Dedifferentiated amniotic fluid mesenchymal stem cell (primary cell): ENCODE measurements around the gene CARS2.
"Not testable (repeated sequence)": the region's sequence is repeated elsewhere in the genome, so short reads cannot be mapped to it uniquely, and the experiment has no call there.

Experiments
- DNase-seq: peaks from one replicate; pipeline ENCODE4 v3.0.0-alpha.2; 2016; ENCODE audit errors: extremely low spot score

The CARS2 gene

DNA sequence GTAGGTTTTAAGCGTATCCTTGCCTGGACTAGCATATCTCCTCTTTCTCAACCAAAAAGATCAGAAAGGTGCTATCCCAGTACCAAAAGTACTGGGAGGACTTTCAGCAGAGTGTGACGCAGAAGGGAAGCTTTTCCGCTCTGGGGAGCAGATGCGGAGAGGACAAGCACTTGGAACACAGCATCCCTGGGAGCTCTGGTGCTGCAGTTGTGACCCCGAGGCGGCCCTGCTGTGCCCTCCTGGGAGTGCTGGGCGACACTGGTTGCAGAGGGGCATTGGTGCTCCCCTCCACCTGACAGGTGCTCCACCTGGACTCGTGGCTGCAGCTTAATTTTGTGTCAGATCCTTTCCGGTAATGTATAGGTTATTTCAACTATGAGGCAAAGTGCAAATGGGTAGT is 87.1 kb downstream of the CARS2 start:
- DNase-seq: no peak

DNA sequence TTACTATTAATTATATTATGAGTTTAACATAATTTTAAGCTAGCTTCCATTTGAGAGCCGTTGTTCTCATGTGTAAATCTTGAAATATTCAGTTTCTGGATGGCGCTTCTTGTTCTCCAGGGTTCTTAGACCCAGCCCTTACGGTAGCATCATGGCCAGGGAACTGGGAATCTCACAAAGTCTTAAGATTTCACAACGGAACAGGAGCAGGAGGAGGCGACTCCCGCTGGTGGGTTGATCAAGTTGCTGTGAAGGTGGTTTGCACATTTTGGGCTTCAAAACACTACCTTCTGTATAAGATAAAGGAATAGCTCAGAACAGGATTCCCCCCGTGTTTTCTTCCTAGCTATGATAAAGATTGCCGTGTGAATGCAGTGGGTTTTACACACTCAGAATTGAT is 87.7 kb downstream of the CARS2 start:
- no peak for DNase-seq

DNA sequence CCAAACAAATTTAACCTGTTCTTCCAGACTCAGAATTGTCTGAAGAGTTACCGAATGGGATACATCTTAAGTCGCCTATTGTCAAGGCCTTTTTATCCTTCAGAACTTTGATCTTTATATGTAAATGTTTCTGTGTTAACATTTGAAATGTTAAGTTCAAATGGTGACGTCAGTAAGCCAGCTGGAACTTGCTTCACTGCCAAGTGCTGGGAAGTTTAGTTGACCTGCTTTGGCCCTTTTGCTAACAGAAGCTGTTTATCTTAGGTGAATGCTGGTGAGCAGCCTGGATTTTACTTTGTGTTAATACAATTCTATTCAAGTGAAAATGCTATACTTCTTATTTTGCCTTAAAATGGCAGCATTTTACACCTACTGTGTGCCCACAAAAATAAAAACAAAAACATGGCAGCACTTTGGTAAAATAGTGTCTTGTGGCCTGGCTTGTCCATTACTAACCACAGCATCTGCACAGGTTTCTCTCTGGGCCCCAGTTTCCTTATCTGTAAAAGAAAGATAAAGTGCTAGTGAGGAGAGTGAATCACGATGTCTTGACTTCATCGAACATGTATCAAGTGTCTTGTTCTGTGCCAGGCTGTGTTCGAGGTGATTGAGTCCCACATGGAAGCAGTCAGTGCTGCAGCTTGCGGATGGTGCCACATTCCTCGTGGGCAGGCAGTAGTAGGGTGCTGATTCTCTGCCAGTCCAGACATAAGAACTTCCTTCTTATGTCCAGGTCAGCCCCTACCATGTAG is 88.4 kb downstream of the CARS2 start:
- DNase-seq: peak; percentile 24

DNA sequence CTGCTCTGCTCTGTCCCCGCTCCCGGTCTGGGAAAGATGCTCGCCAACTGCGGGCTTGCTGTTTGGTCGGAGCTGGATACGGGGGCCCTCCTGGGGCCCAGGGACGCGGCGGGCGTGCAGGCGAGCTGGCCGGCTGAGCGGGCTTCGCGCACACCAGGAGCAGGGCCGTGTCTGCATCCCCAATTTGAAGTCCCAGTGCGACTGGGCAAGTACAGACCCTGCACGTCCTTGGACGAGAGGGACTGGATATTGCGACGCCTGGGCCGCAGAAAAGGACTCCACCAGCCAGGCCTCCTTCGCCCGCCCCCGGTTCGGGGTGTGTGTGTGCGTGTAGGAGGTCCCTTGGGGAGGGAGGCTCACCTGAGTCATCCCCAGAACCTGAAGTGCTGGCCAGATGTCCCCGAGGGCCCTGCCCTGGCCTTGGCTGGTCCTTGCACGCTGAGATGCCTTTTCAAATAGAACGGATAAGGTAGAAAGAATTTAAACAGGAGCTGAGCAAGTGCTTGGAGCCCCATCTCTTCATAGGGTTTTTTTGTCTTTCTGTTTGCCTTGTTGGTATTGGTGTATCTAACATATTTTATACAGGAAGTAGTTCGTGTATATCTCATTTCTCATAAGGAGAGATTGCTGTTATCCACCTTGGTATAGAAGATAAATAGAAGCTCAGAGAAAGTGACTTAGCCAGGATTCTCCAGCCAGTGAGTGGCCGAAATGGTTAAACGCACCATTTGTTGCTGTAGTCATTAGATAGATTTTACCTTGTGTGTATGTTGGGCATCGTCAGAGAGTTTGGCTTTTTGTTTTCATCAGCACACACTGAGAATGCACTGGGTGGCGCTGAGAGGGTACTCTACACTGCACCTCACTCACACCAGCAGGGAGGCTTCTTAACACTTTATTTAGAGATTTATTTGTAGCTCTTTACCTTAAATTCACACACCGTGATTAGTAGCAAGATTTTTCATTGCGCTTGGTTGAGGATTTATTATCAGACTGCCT is 89.5 kb downstream of the CARS2 start:
- DNase-seq: peak; percentile 17

DNA sequence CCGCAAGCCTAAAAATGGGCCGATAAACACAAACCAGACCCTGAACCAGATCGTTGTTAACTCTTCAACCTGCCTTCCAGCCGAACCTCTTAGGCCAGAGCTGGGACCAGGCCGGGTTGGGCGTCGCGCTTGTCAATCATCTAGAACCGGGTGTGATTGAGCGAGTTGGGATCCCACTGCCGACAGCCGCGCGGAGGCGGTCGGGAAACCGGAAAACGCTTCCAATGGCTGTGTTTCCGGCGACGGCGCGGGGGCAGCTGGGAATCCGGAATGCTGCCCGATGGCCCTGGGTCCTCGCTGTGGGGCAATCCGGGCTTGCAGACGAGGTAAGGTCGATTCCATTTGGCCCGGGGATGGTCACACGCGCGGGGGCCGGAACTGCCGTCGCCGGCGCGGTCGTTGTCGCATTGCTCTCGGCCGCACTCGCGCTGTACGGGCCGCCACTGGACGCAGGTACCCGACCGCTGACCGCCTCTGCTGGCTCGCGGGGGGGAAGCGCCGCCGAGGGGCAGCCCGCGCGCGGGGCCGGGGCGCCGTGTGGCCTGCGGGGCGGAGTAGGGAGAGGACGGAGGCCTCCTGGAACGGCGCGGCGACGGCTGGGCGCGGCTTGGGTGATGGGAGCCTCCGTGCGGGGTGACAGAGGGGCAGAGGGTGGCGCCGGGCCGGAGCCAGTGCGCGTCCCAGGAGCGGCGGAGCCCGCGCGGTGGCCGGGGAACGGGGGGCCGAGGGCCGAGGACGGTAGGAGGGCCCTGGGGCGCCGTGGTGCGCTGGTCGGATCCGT is 90.4 kb downstream of the CARS2 start, which contains the start of gene NAXD:
NAXD (plus strand) TSS at position 224 of the 781 bp plus-strand sequence; CDS start at position 281, 57 bp downstream.
- peak; percentile 95 for DNase-seq

DNA sequence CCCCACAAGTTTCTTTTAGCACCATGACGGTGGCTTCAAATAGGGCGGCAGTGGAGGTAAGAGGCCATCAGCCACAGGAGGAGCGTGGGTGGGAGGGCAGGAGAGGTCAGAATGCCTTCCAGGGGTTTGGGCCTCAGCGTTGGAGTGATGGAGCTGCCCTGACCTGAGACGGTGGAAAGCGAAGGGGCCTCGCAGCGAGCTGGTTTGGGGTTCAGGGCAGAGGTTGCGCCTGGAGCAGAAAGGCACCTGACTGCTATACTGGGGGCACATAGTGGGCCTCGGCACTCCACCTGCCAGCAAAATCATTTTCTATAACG is 91.0 kb downstream of the CARS2 start:
- DNase-seq: no peak

DNA sequence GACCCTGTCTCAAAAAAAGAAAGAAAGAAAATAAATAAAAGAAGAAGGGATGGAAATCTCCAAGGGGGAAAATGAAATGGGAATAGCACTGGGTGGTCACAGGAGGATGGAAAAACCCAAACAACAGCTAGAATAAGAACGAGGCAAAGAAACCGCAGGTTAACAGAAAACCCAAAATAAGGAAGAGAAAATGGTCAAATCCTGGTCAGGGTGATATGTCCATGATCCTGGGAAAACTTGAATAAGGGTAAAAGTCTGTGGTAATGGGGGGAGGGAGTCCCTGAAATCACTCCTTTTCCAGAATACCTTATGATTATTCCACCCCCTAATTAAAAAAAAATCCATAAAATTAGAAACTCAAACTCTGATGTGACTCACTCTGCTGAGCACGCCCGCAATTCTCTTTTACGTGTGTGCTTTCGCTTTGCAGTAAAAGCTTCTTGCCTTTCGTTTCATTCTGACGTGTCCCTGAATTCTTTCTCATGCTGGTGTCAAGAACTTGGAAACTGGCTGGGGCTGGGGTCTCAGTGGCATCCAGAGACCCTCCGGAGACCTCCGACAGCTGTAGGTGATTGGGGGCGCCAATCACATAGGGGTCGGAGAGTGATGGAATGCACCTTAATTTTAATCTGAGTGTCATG is 94.8 kb downstream of the CARS2 start:
- DNase-seq: no peak

DNA sequence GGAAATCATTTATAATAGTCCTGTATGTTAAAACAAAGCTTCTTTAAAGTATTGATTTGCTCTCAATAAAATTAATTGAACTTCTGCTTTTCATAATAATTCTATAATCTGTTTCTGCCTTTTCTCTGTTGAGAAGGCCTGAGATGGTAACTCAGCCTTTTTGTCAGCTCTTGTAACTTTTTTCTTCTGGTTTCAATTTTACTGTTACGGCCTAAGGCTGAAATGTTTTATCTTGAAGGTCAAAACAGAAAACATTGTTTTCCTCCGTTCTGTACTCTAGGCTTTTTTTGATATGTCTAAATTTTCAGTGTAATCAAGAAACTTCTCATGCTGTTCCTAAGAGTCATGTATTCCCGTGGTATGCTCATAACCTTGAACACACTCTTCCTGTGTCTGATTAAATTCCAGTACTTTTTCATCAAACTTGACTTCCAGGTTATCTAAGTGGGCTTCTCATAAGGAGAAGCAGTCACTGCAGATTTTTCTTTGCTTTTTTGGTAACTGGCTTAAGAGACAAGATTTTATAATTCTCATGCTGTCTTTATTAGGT is 98.2 kb downstream of the CARS2 start:
- no peak for DNase-seq

DNA sequence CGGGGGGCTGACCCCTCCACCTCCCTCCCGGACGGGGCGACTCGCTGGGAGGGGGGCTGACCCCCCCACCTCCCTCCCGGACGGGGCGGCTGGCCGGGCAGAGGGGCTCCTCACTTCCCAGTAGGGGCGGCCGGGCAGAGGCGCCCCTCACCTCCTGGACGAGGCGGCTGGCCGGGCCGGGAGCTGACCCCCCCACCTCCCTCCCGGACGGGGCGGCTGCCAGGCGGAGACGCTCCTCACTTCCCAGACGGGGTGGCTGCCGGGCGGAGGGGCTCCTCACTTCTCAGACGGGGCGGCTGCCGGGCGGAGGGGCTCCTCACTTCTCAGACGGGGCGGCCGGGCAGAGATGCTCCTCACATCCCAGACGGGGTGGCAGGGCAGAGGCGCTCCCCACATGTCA is 99.6 kb downstream of the CARS2 start:
- DNase-seq: not testable (repeated sequence)

DNA sequence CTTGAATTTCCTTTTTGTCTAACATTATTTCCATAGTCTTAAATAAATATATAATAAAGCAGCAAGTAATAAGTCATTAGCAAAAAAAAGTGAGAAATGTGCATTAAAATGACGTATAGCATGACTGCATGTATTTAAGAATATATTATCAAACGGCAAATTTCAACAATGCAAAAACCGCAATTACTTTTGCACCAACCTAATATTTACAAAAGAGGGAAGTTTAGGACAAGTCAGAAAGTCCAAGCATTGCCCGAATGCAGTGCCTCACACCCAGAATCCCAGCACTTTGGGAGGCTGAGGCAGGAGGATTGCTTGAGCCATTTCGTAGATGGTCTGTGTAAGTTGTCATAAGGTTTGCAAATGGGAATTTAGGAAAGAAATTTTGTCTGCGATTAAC is 100.8 kb downstream of the CARS2 start:
- DNase-seq: no peak

DNA sequence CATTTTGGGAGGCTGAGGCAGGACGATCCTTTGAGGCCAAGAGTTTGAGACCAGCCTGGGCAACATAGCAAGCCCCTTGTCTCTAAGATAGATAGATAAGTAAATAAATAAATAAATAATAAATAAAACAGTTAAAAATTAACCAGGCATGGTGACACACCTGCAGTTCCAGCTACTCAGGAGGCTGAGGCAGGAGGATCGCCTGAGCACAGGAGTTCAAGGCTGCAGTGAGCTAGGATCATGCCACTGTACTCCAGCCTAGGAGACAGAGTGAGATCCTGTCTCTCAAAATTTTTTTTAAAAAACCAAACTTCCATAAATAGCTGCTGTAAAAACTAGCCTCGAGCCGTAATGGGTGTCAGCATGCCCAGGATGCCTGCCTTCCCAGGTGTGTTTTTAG is 104.9 kb downstream of the CARS2 start:
- DNase-seq: no peak

DNA sequence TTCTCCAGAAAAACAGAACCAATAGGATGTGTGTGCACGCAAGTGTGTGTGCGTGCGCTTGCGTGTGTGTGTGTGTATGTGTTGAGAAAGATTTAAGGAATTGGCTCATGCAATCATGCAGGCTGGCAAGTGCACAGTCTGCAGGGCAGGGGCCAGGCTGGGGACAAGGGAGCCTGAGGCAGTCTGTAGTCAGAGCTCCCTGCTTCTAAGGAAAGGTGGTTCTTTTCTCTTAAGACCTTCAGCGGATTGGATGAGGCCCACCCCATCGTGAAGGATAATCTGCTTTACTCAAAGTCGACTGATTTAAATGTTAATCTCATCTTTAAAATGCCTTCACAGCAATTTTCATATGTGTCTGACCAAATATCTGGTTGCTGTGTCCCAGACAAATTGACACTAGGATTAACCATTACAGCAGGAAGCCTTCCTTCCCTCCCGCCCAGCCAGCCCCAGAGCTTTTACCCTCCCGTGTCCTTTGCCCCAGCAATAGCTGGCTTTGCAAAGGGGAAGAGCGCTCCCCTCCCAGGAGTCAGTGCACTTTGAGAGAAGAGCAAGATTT is 105.6 kb downstream of the CARS2 start:
- DNase-seq: no peak

DNA sequence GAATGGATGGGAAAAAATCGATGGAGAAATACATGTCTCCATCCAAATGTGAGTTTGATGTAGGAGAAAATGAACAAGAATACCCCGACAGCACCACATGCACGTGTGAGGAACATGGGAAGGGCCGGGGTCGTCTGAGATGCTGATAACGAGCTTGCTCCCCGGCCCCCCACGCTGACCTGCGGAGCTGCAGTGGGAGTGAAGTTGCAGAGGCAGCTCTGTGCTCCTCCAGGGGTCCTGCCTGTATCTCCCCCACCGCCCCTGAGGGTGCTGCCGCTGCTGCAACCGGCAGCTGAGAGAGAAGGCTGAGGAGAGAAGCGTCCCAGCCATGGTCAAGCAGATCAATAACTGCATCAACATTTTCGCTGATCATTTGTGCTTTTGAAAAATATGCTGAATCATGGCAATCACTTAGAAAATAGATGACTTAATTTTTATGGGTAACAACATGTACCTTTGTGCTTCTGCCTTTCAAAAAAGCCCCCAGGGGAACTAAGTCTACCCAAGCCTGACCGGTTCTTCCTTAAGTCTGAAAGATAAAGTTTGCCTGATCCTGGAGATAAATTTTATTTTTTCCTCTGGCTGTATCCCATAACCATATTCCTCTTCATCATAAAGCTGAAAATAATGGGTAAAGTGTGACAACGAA is 108.8 kb downstream of the CARS2 start:
- no peak for DNase-seq

DNA sequence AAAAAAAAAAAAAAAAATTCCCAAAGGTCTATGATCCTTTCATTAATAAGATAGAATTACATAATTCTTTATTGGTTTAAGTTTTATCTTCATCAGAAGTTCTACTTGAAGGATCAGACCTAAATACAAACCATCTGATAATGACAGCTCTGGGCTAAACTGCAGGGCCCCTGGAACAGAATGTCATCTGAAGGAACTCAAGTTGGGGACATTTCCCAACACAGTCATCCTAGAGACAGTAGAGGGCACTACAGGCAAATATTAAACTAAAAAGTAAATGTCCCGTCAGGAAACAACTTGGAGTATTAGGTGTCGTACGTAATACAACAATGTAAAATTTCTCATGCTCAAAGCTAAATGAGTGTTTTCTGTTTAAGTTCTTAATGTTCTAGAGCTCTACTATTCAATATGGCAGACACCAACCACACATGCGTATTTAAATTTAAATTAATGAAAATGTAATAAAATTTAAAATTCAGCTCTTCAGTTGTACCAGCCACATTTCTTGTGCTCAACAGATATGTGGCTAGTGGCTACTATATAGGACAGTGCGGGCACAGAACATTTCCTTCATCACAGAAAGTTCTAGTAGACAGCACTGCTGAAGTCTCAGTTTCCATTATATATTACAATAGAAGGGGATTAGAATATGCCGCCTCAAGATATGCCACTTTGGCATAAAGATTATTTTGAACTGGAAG is 112.3 kb downstream of the CARS2 start:
- DNase-seq: peak; percentile 68

DNA sequence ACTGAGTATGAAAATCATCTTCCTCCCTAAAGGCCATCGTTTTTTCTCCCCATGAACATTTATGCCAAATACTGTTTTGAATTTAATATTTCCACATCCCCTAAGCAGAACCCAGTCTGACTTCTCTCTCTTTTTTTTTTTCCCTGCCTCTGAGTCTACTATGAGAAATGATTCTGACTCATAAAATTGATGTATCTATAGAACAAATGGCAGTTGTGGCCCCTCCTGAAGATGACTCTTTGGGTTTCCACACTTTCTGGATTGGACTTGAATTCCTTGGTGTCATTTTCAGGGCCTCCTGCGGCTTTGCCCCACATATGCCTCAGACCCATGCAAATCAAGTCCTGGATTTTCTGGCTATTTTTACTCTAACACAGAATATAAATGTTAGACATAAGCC is 113.3 kb downstream of the CARS2 start:
- DNase-seq: no peak
